MCF 10A (cell line): ENCODE results near the gene XKR7. TPM values are rescaled to one million over a fixed set of nuclear protein-coding genes. Genes with fewer than 3 reads are reported as not detected.
"Not testable (repeated sequence)": the region's sequence is repeated elsewhere in the genome, so short reads cannot be mapped to it uniquely, and the experiment has no call there.

Experiments used
- BruUV-seq: library from RNA; stranded (reverse); fragments of 400-500 nt; replicated peaks from 2 replicates; lab custom pipeline; 2021; lab: Mats Ljungman, UMichigan
- CTCF ChIA-PET: fragments of 300-600 bp; sonication (Branson Sonifier 250); formaldehyde crosslinking; extraction: SDS; loops from one replicate; lab custom pipeline; 2021; ENCODE audit warnings: antibody characterized with exemption, inconsistent platforms; lab: Yijun Ruan, JAX
- POLR2A ChIA-PET: fragments of 300-600, 350-650 bp; sonication (Branson Sonifier 250); formaldehyde crosslinking; extraction: SDS; loops from one replicate; lab custom pipeline; 2020; ENCODE audit warnings: antibody characterized with exemption, inconsistent platforms; lab: Yijun Ruan, JAX
- DNase-seq: peaks from one replicate; pipeline ENCODE4 v3.0.0-alpha.2; 2018; ENCODE audit not compliant: unreplicated experiment
- H3K27ac Mint-ChIP-seq: one replicate; pipeline ENCODE4 v1.8.0; 2022; ENCODE audit warnings: mild to moderate bottlenecking, low read depth, mixed read lengths; ENCODE audit not compliant: unreplicated experiment
- H3K27me3 Mint-ChIP-seq: one replicate; pipeline ENCODE4 v1.8.0; 2022; ENCODE audit warnings: mixed read lengths; ENCODE audit not compliant: insufficient read depth, unreplicated experiment
- H3K36me3 Mint-ChIP-seq: one replicate; pipeline ENCODE4 v1.8.0; 2022; ENCODE audit warnings: mild to moderate bottlenecking, moderate library complexity, mixed read lengths; ENCODE audit not compliant: insufficient read depth, unreplicated experiment
- H3K4me1 Mint-ChIP-seq: one replicate; pipeline ENCODE4 v1.8.0; 2022; ENCODE audit warnings: mixed read lengths; ENCODE audit not compliant: insufficient read depth, unreplicated experiment
- H3K4me3 Mint-ChIP-seq: one replicate; pipeline ENCODE4 v1.8.0; 2022; ENCODE audit warnings: mild to moderate bottlenecking, moderate library complexity, mixed read lengths; ENCODE audit not compliant: unreplicated experiment
- H3K9me3 Mint-ChIP-seq: one replicate; pipeline ENCODE4 v1.8.0; 2022; ENCODE audit warnings: mixed read lengths; ENCODE audit not compliant: unreplicated experiment
- intact Hi-C: fragments of 100-400 bp; cut with micrococcal nuclease; formaldehyde crosslinking; loops from 2 replicates; pipeline ENCODE4 v1.14.1; 2022
- total RNA-seq: library from RNA; stranded (reverse); gene quantifications from 2 replicates; pipeline ENCODE4 v1.2.3, GENCODE V29; 2022
- TF ChIP-seq, protein P1 (sequence below): fragments of 200-600 bp; IDR thresholded peaks from one replicate; pipeline ENCODE4 v1.8.0; 2022; ENCODE audit warnings: antibody characterized with exemption, mild to moderate bottlenecking; ENCODE audit not compliant: unreplicated experiment

XKR7 gene
- total RNA-seq, 1 experiment from 2014 or later = not detected

DNA sequence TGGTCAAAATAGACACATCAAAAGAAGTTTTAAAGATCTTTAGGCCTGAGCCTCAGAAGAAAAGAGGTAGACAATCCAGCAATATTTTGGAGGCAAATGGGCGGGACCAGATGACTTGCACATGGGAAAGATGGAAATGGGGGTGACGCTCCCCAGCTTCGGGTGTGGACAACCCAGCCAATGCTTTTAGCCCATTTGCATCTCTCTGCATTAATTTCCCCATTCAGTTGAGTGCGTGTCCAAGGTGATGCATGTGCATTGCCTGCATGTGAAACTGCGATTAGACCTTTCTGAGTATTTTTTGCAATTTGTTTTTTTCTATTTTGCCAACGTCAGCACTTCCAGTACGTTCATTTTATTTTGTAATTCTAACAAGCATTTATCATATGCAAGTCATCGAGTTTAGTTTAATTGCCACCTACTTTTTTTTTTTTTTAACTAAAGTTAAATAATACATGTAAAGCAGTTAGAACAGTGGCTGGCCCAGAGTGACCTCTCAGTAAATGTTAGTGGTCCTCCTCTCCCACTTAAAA, 40.3 kb upstream of the XKR7 start:
- no peak for DNase-seq
- Mint-ChIP-seq H3K4me1 (peaks cover 6% of the 10 kb centered on the region), H3K9me3 (no peaks in the 10 kb centered on the region), H3K27me3 (peaks cover 58% of the 10 kb centered on the region), H3K36me3 (no peaks in the 10 kb centered on the region), H3K4me3 (no peak overlapping the region), H3K27ac (no peak overlapping the region)
- POLR2A ChIA-PET = no interaction called here
- CTCF ChIA-PET = interaction anchor here (0.6 kb wide), 1 partner anchor 105 kb away, joined by 3 read pairs; no protein-coding TSS in a partner anchor
- intact Hi-C loops = no loop called here
- TF ChIP-seq, protein P1, sequence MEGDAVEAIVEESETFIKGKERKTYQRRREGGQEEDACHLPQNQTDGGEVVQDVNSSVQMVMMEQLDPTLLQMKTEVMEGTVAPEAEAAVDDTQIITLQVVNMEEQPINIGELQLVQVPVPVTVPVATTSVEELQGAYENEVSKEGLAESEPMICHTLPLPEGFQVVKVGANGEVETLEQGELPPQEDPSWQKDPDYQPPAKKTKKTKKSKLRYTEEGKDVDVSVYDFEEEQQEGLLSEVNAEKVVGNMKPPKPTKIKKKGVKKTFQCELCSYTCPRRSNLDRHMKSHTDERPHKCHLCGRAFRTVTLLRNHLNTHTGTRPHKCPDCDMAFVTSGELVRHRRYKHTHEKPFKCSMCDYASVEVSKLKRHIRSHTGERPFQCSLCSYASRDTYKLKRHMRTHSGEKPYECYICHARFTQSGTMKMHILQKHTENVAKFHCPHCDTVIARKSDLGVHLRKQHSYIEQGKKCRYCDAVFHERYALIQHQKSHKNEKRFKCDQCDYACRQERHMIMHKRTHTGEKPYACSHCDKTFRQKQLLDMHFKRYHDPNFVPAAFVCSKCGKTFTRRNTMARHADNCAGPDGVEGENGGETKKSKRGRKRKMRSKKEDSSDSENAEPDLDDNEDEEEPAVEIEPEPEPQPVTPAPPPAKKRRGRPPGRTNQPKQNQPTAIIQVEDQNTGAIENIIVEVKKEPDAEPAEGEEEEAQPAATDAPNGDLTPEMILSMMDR = no peak
- no TSS peak for BruUV-seq

DNA sequence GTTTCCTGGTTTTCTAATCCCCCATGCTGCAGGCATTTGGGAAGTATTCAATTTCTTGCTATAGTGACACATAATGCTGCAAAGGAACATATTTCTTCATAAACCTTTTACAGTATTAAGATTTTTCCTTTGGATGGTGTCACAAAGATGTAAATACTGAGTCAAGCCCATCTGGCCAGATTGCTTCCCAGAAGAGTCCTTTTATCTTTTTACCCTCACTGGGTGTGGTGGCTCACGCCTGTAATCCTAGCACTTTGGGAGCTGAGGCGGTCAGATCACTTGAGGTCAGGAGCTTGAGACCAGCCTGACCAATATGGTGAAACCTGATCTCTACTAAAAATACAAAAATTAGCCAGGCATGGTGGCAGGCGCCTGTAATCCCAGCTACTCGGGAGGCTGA, 38.3 kb upstream of the XKR7 start:
- H3K36me3 Mint-ChIP-seq, H3K27ac Mint-ChIP-seq, H3K4me3 Mint-ChIP-seq, H3K9me3 Mint-ChIP-seq, BruUV-seq, H3K4me1 Mint-ChIP-seq, intact Hi-C loops, DNase-seq: not testable (repeated sequence)
- ChIA-PET CTCF (interaction anchor here (0.9 to 1.2 kb wide), 3 partner anchors 22 to 77 kb away, joined by 3 to 4 read pairs (median 4); partner anchors contain the start of gene PDRG1), POLR2A (interaction anchor here (1.5 kb wide), 1 partner anchor 9 kb away, joined by 3 read pairs; no protein-coding TSS in a partner anchor)
- peaks cover 39% of the 10 kb centered on the region for H3K27me3 Mint-ChIP-seq

DNA sequence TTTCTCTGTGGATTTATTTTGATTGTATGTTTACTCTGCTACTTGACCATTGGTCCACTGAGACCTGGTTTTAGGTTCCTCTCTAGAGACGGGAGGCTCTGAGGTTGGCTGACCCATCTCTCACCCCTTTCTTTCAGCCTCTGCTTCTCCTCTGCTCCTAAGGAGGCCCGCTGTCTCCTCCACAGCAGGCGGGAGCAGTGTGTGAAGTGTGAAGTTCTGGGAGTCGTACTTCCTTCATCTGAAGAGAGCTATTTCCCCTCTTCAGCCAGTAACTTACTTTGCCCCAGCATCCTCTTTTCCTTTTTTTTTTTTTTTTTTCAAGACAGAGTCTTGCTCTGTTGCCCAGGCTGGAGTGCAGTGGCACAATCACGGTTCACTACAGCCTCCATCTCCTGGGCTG, 37.2 kb upstream of the XKR7 start:
- H3K4me3 Mint-ChIP-seq = no peak overlapping the region
- no peaks in the 10 kb centered on the region for H3K9me3 Mint-ChIP-seq
- ChIA-PET CTCF (interaction anchor here (0.9 to 1.1 kb wide), 2 partner anchors 21 to 22 kb away, joined by 3 to 4 read pairs; partner anchors contain the start of gene PDRG1), POLR2A (interaction anchor here (1.5 kb wide), 1 partner anchor 10 kb away, joined by 3 read pairs; no protein-coding TSS in a partner anchor)
- no peak overlapping the region for H3K27ac Mint-ChIP-seq
- no peaks in the 10 kb centered on the region for H3K4me1 Mint-ChIP-seq
- peaks cover 27% of the 10 kb centered on the region for H3K27me3 Mint-ChIP-seq
- TF ChIP-seq, protein P1 = no peak
- intact Hi-C loops = no loop called here
- BruUV-seq = no TSS peak
- DNase-seq = no peak
- no peaks in the 10 kb centered on the region for H3K36me3 Mint-ChIP-seq

DNA sequence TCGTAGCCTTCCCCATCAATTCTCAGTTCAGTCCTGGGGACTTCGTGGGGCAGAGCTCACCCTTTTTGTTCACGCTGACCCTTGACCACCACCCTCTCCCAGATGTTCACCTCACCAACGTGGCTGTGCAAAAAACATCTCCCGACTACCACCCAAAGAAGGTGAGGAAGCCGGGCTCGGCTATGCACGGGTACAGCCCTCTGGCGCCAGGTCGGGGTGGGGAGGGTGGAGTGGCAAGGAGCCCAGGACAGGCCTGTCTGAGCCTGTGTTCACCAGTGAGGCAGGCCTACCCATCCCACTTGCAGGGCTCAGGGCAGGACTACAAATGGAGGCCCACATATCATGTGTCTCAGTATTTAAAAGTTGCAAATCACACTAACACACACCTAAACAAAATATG, 34.3 kb upstream of the XKR7 start:
- no TSS peak for BruUV-seq
- Mint-ChIP-seq H3K4me3 (no peak overlapping the region), H3K9me3 (no peaks in the 10 kb centered on the region), H3K36me3 (no peaks in the 10 kb centered on the region), H3K4me1 (no peaks in the 10 kb centered on the region), H3K27ac (no peak overlapping the region), H3K27me3 (peaks cover 19% of the 10 kb centered on the region)
- POLR2A ChIA-PET = interaction anchor here (0.7 to 1.1 kb wide), 3 partner anchors 11 to 16 kb away, joined by 3 to 5 read pairs (median 4); no protein-coding TSS in a partner anchor
- intact Hi-C loops = no loop called here
- TF ChIP-seq, protein P1 = no peak
- DNase-seq = peak; percentile 22
- CTCF ChIA-PET = interaction anchor here (0.7 to 1.7 kb wide), 3 partner anchors 9 to 81 kb away, joined by 3 to 8 read pairs (median 5); partner anchors contain the start of gene PDRG1
